NT2/D1 (cell line): ENCODE results near the gene SLC16A1.

Source experiments
- DNase-seq: peaks from one replicate; pipeline ENCODE4 v3.0.0-alpha.2; 2011; ENCODE audit warnings: low read depth, low spot score
- H3K27me3 ChIP-seq: 2 replicates; pipeline ENCODE4 v1.6.0; 2011; ENCODE audit warnings: mild to moderate bottlenecking; ENCODE audit not compliant: insufficient read length, insufficient read depth
- H3K36me3 ChIP-seq: 2 replicates; pipeline ENCODE4 v1.6.1; 2011; ENCODE audit warnings: mild to moderate bottlenecking, low read length, mixed read lengths; ENCODE audit not compliant: insufficient read depth, insufficient read length
- H3K4me1 ChIP-seq: 2 replicates; pipeline ENCODE4 v1.5.1; 2011; ENCODE audit not compliant: insufficient read depth, insufficient read length
- H3K4me3 ChIP-seq: 2 replicates; pipeline ENCODE4 v1.5.1; 2011; ENCODE audit warnings: low read depth; ENCODE audit not compliant: insufficient read length
- H3K9ac ChIP-seq: 2 replicates; pipeline ENCODE4 v1.6.0; 2011; ENCODE audit warnings: low read depth; ENCODE audit not compliant: insufficient read length
- H3K9me3 ChIP-seq: 2 replicates; pipeline ENCODE4 v1.5.1; 2011; ENCODE audit warnings: mild to moderate bottlenecking, low read length; ENCODE audit not compliant: insufficient read depth
- SUZ12 ChIP-seq: IDR thresholded peaks from 2 replicates; pipeline ENCODE4 v1.6.1; 2011; ENCODE audit not compliant: insufficient read length, insufficient read depth; ENCODE audit errors: extremely low read depth
- YY1 ChIP-seq: IDR thresholded peaks from 2 replicates; pipeline ENCODE4 v1.6.1; 2011; ENCODE audit not compliant: insufficient read length, insufficient read depth
- ZNF274 ChIP-seq: IDR thresholded peaks from 2 replicates; pipeline ENCODE4 v1.6.1; 2011; ENCODE audit warnings: mild to moderate bottlenecking, low read depth, low read length

The SLC16A1 gene

DNA sequence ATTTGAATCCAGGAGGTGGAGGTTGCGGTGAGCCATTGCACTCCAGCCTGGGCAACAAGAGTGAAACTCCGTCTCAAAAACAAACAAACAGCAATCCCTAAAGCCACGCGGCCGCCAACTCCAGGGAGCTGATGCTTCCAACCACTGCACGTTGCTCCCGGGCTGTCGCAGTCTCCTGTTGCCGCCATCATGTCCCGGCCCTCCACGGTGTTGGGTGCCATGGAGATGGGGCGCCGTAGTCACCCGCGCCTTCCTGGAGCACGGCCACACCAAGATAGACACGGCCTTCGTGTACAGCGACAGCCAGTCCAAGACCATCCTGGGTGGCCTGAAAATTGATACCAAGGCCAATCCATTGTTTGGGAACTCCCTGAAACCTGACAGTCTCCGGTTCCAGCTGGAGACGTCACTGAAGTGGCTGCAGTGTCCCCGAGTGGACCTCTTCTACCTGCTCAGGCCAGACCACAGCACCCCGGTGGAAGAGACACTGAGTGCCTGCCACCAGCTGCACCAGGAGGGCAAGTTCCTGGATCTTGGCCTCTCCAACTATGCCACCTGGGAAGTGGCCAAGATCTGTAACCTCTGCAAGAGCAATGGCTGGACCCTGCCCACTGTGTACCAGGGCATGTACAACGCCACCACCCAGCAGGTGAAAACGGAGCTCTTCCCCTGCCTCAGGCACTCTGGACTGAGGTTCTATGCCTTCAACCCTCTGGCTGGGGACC lies 32.6 kb downstream of the SLC16A1 start:
- TF ChIP-seq SUZ12 (no peak), ZNF274 (no peak), YY1 (no peak)
- H3K36me3 ChIP-seq, result peaks cover 92% of the 10 kb centered on the region

GRCh38 chr1:112911506-112912220 lies 44.3 kb downstream of the SLC16A1 start:
- H3K4me3 ChIP-seq, result no peak overlapping the region
- no peak for TF ChIP-seq SUZ12
- TF ChIP-seq ZNF274, result no peak
- TF ChIP-seq YY1, result no peak
- no peak overlapping the region for H3K9ac ChIP-seq
- no peaks in the 10 kb centered on the region for H3K4me1 ChIP-seq
- H3K36me3 ChIP-seq, result peaks cover 55% of the 10 kb centered on the region
- H3K27me3 ChIP-seq, result no peaks in the 10 kb centered on the region
- DNase-seq, result peak; percentile 90
- no peaks in the 10 kb centered on the region for H3K9me3 ChIP-seq

More for the DNA sequence above, 32.6 kb downstream of the SLC16A1 start:
- Histone ChIP-seq H3K4me3 (no peak overlapping the region), H3K9ac (no peak overlapping the region), H3K9me3 (no peaks in the 10 kb centered on the region), H3K27me3 (no peaks in the 10 kb centered on the region), H3K4me1 (peaks cover 11% of the 10 kb centered on the region)
- DNase-seq, result no peak

DNA sequence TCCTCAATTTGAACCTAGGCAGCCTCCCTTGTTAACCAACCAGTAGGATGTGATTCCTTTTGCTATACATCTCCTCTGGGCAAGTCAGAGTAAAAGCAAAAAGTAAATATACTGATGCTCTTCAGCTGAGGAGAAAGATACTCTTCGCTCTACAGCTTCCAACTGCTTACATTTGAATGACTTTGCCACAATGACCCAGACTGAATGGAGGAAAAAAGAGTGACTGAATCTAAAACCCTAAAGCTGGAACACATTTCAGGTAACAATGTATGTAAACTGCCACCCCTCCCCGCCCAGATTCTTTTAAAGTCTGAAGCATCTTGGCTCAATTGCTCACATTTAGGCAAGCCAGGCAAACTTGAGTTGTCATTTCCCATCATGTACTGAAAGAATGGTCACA lies 46.1 kb downstream of the SLC16A1 start:
- H3K4me1 ChIP-seq, result no peaks in the 10 kb centered on the region
- no peak overlapping the region for H3K9ac ChIP-seq
- no peak overlapping the region for H3K4me3 ChIP-seq
- peaks cover 38% of the 10 kb centered on the region for H3K36me3 ChIP-seq
- no peaks in the 10 kb centered on the region for H3K9me3 ChIP-seq
- TF ChIP-seq SUZ12 (no peak), YY1 (no peak), ZNF274 (no peak)
- DNase-seq, result peak; percentile 50
- H3K27me3 ChIP-seq, result no peaks in the 10 kb centered on the region

- H3K9ac ChIP-seq, result no peak overlapping the region
- H3K4me1 ChIP-seq, result no peaks in the 10 kb centered on the region
- DNase-seq, result no peak
- H3K27me3 ChIP-seq, result no peaks in the 10 kb centered on the region
- TF ChIP-seq YY1, result no peak
- TF ChIP-seq SUZ12, result no peak
- TF ChIP-seq ZNF274, result no peak
- peaks cover 2% of the 10 kb centered on the region; the same call in 1 of the 2 replicates for H3K9me3 ChIP-seq
- no peak overlapping the region for H3K4me3 ChIP-seq
- peaks cover 12% of the 10 kb centered on the region for H3K36me3 ChIP-seq
These were observed 49.8 kb downstream of the SLC16A1 start for GRCh38 chr1:112906150-112906698.

DNA sequence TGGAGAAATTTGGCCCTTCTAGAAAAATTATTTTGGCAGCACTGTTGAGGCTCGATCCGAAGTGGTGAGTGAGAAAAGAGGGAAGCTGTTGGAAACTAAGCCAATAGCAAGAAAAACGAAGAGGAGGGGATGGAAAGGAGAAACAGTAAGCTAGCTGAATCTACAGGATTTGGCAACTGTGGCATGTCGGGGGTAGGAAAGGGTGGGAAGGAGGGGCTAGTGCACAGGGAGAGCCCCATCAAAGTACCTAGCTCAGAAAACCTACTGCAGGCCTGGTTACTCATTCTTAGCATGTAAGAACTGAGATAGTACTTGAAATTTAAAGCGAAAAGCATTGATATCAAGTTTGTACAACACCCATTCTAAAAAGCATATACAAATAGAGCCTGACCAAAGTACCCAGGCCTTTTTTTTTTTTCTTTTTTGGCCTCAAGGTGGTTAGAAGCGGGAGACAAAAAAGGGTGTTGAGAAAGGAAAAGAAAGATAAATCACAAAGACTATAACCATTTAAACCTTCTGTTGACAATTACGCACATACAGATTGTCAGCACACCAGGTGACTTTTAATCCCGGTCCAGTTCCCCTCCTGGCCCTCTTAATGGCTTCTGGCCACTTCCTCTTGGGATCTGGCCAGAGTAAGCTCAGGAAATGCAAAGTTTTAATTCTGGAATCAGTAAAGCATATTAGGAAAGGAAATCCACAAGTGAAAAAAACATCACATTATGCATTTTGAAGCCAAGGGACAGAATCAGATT lies 50.4 kb downstream of the SLC16A1 start:
- Histone ChIP-seq H3K4me1 (no peaks in the 10 kb centered on the region), H3K9ac (no peak overlapping the region), H3K36me3 (peaks cover 6% of the 10 kb centered on the region), H3K27me3 (no peaks in the 10 kb centered on the region), H3K9me3 (peaks cover 5% of the 10 kb centered on the region; the same call in 1 of the 2 replicates), H3K4me3 (no peak overlapping the region)
- no peak for TF ChIP-seq SUZ12
- no peak for TF ChIP-seq ZNF274
- TF ChIP-seq YY1, result no peak
- no peak for DNase-seq

- no peaks in the 10 kb centered on the region for H3K4me1 ChIP-seq
- H3K4me3 ChIP-seq, result no peak overlapping the region
- H3K9ac ChIP-seq, result no peak overlapping the region
- no peak for TF ChIP-seq YY1
- TF ChIP-seq ZNF274, result no peak
- TF ChIP-seq SUZ12, result no peak
- no peak for DNase-seq
- H3K9me3 ChIP-seq, result peaks cover 7% of the 10 kb centered on the region; the same call in 1 of the 2 replicates
- H3K36me3 ChIP-seq, result peaks cover under 1% of the 10 kb centered on the region
- no peaks in the 10 kb centered on the region for H3K27me3 ChIP-seq
These were observed 51.1 kb downstream of the SLC16A1 start for GRCh38 chr1:112904831-112905261.
